AG04450 (cell line): ENCODE measurements around the gene CHEK2. TPM values are rescaled to one million over a fixed set of nuclear protein-coding genes. Genes with fewer than 3 reads are reported as not detected.
A peak's percentile ranks its signal among the peaks of the same experiment; 100 is the strongest.

Source experiments
- CTCF ChIA-PET: fragments of 300-600, 350-600 bp; formaldehyde crosslinking; extraction: SDS; loops from one replicate; lab custom pipeline; 2022; ENCODE audit warnings: antibody characterized with exemption, inconsistent platforms; lab: Charles Lee
- POLR2A ChIA-PET: fragments of 350-600 bp; formaldehyde crosslinking; extraction: SDS; loops from one replicate; lab custom pipeline; 2021; ENCODE audit warnings: antibody characterized with exemption, inconsistent platforms; lab: Yijun Ruan, JAX
- DNase-seq: peaks from one replicate; pipeline ENCODE4 v3.0.0-alpha.2; 2011; ENCODE audit warnings: low read depth, low spot score
- H3K27ac ChIP-seq: one replicate; pipeline ENCODE4 v1.5.1; 2012; ENCODE audit warnings: low read depth, low read length, control low read depth
- H3K27me3 ChIP-seq: one replicate; pipeline ENCODE4 v1.6.0; 2012; ENCODE audit warnings: low read length; ENCODE audit not compliant: control insufficient read depth, insufficient read depth
- H3K4me3 ChIP-seq: 2 replicates; pipeline ENCODE4 v1.5.1; 2011; ENCODE audit warnings: mild to moderate bottlenecking, low read depth, low read length, control low read depth
- H3K9me3 ChIP-seq: 2 replicates; pipeline ENCODE4 v1.5.1; 2012; ENCODE audit warnings: low read length; ENCODE audit not compliant: control insufficient read depth, insufficient read depth
- CTCF ChIP-seq: IDR thresholded peaks from 2 replicates; pipeline ENCODE4 v1.5.1; 2011; ENCODE audit warnings: low read depth, low read length, control low read depth, inconsistent platforms
- polyA plus RNA-seq: library from polyadenylated mRNA; depleted of rRNA; stranded (reverse); fragments of >200 nt; gene quantifications from 2 replicates; pipeline ENCODE4 v1.2.3, GENCODE V29; 2011

CHEK2 gene
- polyA plus RNA-seq, 1 experiment, result 19.5 TPM

- no peak overlapping the region for H3K4me3 ChIP-seq
- H3K9me3 ChIP-seq, result no peaks in the 10 kb centered on the region
- ChIA-PET CTCF (interaction anchor here (1.2 kb wide), 1 partner anchor 75 kb away, joined by 3 read pairs; no protein-coding TSS in a partner anchor), POLR2A (no interaction called here)
- no peaks in the 10 kb centered on the region for H3K27me3 ChIP-seq
- DNase-seq, result no peak
- no peak overlapping the region for H3K27ac ChIP-seq
- TF ChIP-seq CTCF, result no peak
Observed at GRCh38 chr22:28780296-28780695, 38.7 kb upstream of the CHEK2 start.

GRCh38 chr22:28779833-28780232 is 38.2 kb upstream of the CHEK2 start:
- TF ChIP-seq CTCF, result no peak
- POLR2A ChIA-PET, result no interaction called here
- H3K27me3 ChIP-seq, result no peaks in the 10 kb centered on the region
- H3K27ac ChIP-seq, result no peak overlapping the region
- no peaks in the 10 kb centered on the region for H3K9me3 ChIP-seq
- CTCF ChIA-PET, result interaction anchor here (1.2 kb wide), 1 partner anchor 76 kb away, joined by 3 read pairs; no protein-coding TSS in a partner anchor
- H3K4me3 ChIP-seq, result no peak overlapping the region
- DNase-seq, result no peak

- CTCF ChIA-PET, result no interaction called here
- no peak for DNase-seq
- H3K27ac ChIP-seq, result no peak overlapping the region
- no peaks in the 10 kb centered on the region for H3K27me3 ChIP-seq
- POLR2A ChIA-PET, result interaction anchor here (0.6 to 0.7 kb wide), 2 partner anchors 24 to 64 kb away, joined by 4 to 6 read pairs; no protein-coding TSS in a partner anchor
- no peaks in the 10 kb centered on the region; the same call in 1 of the 2 replicates for H3K9me3 ChIP-seq
- H3K4me3 ChIP-seq, result no peak overlapping the region
- TF ChIP-seq CTCF, result no peak
Observed at GRCh38 chr22:28774378-28774777, 32.8 kb upstream of the CHEK2 start.

- ChIA-PET POLR2A (interaction anchor here (0.6 to 2.2 kb wide), 4 partner anchors 26 to 61 kb away, joined by 3 to 8 read pairs (median 3); partner anchors contain the start of gene XBP1), CTCF (interaction anchor here (0.6 to 1.0 kb wide), 2 partner anchors 11 to 173 kb away, joined by 3 read pairs; no protein-coding TSS in a partner anchor)
- DNase-seq, result no peak
Observed at GRCh38 chr22:28773461-28773867, 31.8 kb upstream of the CHEK2 start.

More at GRCh38 chr22:28773461-28773867, 31.8 kb upstream of the CHEK2 start:
- Histone ChIP-seq H3K27me3 (no peaks in the 10 kb centered on the region), H3K27ac (peak overlapping the region; percentile 85), H3K9me3 (peaks cover 4% of the 10 kb centered on the region), H3K4me3 (peak overlapping the region; percentile 87)
- TF ChIP-seq CTCF, result no peak
